ENCODE data around the gene CEL.
"Not testable (repeated sequence)": the region's sequence is repeated elsewhere in the genome, so short reads cannot be mapped to it uniquely, and the experiment has no call there.

Gene CEL

DNA sequence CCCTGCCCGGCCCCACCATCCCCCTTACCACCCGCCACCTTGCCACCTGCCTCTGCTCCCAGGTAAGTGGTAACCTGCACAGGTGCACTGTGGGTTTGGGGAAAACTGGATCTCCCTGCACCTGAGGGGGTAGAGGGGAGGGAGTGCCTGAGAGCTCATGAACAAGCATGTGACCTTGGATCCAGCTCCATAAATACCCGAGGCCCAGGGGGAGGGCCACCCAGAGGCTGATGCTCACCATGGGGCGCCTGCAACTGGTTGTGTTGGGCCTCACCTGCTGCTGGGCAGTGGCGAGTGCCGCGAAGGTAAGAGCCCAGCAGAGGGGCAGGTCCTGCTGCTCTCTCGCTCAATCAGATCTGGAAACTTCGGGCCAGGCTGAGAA lies at the start of gene CEL:
Gene CEL (plus strand): TSS at position 218 of the 382 bp plus-strand sequence. CDS start 22 bp downstream, at position 240.
- ATAC-seq: not testable (repeated sequence)

DNA sequence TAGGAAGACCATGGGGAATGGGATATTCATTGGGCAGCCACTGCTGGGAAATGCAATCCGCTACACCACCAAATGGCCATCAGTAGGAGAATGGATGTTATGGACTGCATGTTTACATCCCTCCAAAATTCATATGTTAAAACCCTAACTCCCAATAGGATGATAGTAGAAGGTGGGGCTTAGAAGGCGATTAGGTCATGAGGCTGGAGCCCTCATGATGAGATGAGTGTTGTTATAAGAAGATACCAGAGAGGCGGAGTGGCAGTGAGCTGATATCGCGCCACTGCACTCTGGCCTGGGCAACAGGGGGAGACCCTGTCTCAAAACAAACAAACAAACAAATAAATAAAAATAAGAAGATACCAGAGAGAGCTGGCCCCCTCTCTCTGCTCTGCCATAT lies 47.1 kb upstream of the CEL start:
- ATAC-seq: no peak
- TF ChIP-seq SNAI2 (CRISPR knock-in tag; IDR thresholded peaks at IDR 0.05) (no peak), TOX (CRISPR knock-in tag; IDR thresholded peaks at IDR 0.05; ENCODE audit: borderline replicate concordance) (no peak), ARNTL (CRISPR knock-in tag; IDR thresholded peaks at IDR 0.05; ENCODE audit: borderline replicate concordance, low read depth) (no peak), ZC3H10 (CRISPR knock-in tag; IDR thresholded peaks at IDR 0.05) (no peak), CSDC2 (CRISPR knock-in tag; IDR thresholded peaks at IDR 0.05) (no peak)
- TF ChIP-seq, protein P1, sequence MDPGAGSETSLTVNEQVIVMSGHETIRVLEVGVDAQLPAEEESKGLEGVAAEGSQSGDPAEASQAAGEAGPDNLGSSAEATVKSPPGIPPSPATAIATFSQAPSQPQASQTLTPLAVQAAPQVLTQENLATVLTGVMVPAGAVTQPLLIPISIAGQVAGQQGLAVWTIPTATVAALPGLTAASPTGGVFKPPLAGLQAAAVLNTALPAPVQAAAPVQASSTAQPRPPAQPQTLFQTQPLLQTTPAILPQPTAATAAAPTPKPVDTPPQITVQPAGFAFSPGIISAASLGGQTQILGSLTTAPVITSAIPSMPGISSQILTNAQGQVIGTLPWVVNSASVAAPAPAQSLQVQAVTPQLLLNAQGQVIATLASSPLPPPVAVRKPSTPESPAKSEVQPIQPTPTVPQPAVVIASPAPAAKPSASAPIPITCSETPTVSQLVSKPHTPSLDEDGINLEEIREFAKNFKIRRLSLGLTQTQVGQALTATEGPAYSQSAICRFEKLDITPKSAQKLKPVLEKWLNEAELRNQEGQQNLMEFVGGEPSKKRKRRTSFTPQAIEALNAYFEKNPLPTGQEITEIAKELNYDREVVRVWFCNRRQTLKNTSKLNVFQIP (CRISPR knock-in tag; IDR thresholded peaks at IDR 0.05; ENCODE audit: borderline replicate concordance, low read depth): no peak
- TF ChIP-seq, protein P2, sequence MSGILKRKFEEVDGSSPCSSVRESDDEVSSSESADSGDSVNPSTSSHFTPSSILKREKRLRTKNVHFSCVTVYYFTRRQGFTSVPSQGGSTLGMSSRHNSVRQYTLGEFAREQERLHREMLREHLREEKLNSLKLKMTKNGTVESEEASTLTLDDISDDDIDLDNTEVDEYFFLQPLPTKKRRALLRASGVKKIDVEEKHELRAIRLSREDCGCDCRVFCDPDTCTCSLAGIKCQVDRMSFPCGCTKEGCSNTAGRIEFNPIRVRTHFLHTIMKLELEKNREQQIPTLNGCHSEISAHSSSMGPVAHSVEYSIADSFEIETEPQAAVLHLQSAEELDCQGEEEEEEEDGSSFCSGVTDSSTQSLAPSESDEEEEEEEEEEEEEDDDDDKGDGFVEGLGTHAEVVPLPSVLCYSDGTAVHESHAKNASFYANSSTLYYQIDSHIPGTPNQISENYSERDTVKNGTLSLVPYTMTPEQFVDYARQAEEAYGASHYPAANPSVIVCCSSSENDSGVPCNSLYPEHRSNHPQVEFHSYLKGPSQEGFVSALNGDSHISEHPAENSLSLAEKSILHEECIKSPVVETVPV (CRISPR knock-in tag; IDR thresholded peaks at IDR 0.05): no peak

DNA sequence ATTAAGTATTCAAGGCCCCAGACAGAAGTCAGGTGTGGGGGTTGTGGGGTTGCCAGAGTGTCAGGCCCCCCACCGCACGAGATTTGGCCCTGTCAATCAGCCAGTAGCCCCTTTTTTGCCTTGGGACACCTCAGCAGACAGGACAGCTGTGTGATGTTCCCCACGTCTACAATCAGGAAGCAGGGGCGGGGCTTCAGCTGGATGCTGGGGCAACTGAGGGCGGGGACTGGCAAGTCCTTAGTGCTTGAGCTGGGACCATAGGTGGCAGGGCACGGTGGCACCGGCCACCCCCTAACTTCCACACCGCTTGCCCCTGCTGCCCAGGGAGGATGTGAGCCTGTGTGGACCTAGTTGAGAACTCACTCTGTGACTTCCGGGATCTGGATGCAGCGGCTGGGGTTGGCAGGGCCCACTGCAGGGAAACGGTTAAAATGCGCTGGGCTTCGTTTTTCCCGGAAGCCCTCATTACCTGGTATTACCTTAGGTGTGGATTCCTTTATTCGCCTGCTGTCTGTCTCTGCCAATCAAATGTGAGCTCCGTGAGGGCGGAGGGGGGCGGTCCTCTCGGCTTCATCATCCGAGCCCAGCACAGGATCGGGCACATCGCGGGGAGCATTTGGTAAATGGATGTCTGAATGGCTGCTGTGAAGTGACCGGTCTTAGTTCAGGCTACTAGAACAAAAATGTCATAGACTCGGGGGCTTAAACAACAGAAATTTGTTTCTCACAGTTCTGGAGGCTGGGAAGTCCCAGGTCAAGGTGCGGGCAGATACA lies 38.5 kb upstream of the CEL start:
- TF ChIP-seq OSR1 (CRISPR knock-in tag; IDR thresholded peaks at IDR 0.05) (no peak), PPARA (CRISPR knock-in tag; IDR thresholded peaks at IDR 0.05; ENCODE audit: borderline replicate concordance) (no peak), ZFP30 (CRISPR knock-in tag; IDR thresholded peaks at IDR 0.05) (no peak), TCF4 (CRISPR knock-in tag; IDR thresholded peaks at IDR 0.05; ENCODE audit: borderline replicate concordance) (no peak), SNAI2 (CRISPR knock-in tag; IDR thresholded peaks at IDR 0.05) (no peak), ZNF70 (CRISPR knock-in tag; IDR thresholded peaks at IDR 0.05) (no peak), ISL1 (CRISPR knock-in tag; IDR thresholded peaks at IDR 0.05) (no peak), BACH2 (CRISPR knock-in tag; IDR thresholded peaks at IDR 0.05; ENCODE audit: borderline replicate concordance) (no peak), ZC3H10 (CRISPR knock-in tag; IDR thresholded peaks at IDR 0.05) (no peak), CSDC2 (CRISPR knock-in tag; IDR thresholded peaks at IDR 0.05) (no peak), ZFP3 (CRISPR knock-in tag; IDR thresholded peaks at IDR 0.05) (no peak)
- TF ChIP-seq, protein P2 (CRISPR knock-in tag; IDR thresholded peaks at IDR 0.05): no peak
- TF ChIP-seq, protein P3, sequence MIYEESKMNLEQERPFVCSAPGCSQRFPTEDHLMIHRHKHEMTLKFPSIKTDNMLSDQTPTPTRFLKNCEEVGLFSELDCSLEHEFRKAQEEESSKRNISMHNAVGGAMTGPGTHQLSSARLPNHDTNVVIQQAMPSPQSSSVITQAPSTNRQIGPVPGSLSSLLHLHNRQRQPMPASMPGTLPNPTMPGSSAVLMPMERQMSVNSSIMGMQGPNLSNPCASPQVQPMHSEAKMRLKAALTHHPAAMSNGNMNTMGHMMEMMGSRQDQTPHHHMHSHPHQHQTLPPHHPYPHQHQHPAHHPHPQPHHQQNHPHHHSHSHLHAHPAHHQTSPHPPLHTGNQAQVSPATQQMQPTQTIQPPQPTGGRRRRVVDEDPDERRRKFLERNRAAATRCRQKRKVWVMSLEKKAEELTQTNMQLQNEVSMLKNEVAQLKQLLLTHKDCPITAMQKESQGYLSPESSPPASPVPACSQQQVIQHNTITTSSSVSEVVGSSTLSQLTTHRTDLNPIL (CRISPR knock-in tag; IDR thresholded peaks at IDR 0.05; ENCODE audit: low read depth): no peak
- TF ChIP-seq, protein P4, sequence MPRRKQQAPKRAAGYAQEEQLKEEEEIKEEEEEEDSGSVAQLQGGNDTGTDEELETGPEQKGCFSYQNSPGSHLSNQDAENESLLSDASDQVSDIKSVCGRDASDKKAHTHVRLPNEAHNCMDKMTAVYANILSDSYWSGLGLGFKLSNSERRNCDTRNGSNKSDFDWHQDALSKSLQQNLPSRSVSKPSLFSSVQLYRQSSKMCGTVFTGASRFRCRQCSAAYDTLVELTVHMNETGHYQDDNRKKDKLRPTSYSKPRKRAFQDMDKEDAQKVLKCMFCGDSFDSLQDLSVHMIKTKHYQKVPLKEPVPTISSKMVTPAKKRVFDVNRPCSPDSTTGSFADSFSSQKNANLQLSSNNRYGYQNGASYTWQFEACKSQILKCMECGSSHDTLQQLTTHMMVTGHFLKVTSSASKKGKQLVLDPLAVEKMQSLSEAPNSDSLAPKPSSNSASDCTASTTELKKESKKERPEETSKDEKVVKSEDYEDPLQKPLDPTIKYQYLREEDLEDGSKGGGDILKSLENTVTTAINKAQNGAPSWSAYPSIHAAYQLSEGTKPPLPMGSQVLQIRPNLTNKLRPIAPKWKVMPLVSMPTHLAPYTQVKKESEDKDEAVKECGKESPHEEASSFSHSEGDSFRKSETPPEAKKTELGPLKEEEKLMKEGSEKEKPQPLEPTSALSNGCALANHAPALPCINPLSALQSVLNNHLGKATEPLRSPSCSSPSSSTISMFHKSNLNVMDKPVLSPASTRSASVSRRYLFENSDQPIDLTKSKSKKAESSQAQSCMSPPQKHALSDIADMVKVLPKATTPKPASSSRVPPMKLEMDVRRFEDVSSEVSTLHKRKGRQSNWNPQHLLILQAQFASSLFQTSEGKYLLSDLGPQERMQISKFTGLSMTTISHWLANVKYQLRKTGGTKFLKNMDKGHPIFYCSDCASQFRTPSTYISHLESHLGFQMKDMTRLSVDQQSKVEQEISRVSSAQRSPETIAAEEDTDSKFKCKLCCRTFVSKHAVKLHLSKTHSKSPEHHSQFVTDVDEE (CRISPR knock-in tag; IDR thresholded peaks at IDR 0.05): no peak
- ATAC-seq: peak; percentile 14; the same call in 1 of the 3 replicates

DNA sequence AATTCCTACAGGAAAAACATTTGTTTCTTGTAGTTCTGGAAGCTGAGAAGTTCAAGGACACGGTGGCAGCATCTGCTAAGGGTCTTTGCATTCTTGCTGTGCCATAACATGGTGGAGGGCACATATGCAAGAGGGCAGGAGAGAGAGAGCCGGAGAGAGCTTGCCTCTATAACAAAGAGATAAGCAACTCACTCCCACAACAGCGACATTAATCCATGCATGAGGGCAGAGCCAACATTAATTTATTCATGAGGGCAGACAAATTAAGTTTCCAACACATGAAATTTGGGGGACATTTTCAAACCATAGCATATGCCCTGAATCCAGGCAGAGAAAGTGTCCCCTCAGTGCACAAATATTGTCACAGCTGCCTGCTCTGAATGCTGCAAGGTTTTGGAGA lies 35.4 kb upstream of the CEL start:
- ATAC-seq: no peak
- TF ChIP-seq, protein P4 (CRISPR knock-in tag; IDR thresholded peaks at IDR 0.05): no peak
- no peak for TF ChIP-seq TCF4 (CRISPR knock-in tag; IDR thresholded peaks at IDR 0.05; ENCODE audit: borderline replicate concordance)
- TF ChIP-seq PPARA (CRISPR knock-in tag; IDR thresholded peaks at IDR 0.05; ENCODE audit: borderline replicate concordance): no peak
- TF ChIP-seq TOX (CRISPR knock-in tag; IDR thresholded peaks at IDR 0.05; ENCODE audit: borderline replicate concordance): no peak
- no peak for TF ChIP-seq ISL1 (CRISPR knock-in tag; IDR thresholded peaks at IDR 0.05)
- TF ChIP-seq ESRRG (CRISPR knock-in tag; IDR thresholded peaks at IDR 0.05): no peak
- no peak for TF ChIP-seq ZFP30 (CRISPR knock-in tag; IDR thresholded peaks at IDR 0.05)
- no peak for TF ChIP-seq ZFP3 (CRISPR knock-in tag; IDR thresholded peaks at IDR 0.05)
- TF ChIP-seq, protein P5, sequence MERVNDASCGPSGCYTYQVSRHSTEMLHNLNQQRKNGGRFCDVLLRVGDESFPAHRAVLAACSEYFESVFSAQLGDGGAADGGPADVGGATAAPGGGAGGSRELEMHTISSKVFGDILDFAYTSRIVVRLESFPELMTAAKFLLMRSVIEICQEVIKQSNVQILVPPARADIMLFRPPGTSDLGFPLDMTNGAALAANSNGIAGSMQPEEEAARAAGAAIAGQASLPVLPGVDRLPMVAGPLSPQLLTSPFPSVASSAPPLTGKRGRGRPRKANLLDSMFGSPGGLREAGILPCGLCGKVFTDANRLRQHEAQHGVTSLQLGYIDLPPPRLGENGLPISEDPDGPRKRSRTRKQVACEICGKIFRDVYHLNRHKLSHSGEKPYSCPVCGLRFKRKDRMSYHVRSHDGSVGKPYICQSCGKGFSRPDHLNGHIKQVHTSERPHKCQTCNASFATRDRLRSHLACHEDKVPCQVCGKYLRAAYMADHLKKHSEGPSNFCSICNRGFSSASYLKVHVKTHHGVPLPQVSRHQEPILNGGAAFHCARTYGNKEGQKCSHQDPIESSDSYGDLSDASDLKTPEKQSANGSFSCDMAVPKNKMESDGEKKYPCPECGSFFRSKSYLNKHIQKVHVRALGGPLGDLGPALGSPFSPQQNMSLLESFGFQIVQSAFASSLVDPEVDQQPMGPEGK (CRISPR knock-in tag; IDR thresholded peaks at IDR 0.05; ENCODE audit: borderline replicate concordance): no peak
- TF ChIP-seq BACH2 (CRISPR knock-in tag; IDR thresholded peaks at IDR 0.05; ENCODE audit: borderline replicate concordance): no peak
- no peak for TF ChIP-seq ZNF70 (CRISPR knock-in tag; IDR thresholded peaks at IDR 0.05)
- TF ChIP-seq ARNTL (CRISPR knock-in tag; IDR thresholded peaks at IDR 0.05; ENCODE audit: borderline replicate concordance, low read depth): no peak
- no peak for TF ChIP-seq ZC3H10 (CRISPR knock-in tag; IDR thresholded peaks at IDR 0.05)
- TF ChIP-seq OSR1 (CRISPR knock-in tag; IDR thresholded peaks at IDR 0.05): no peak

Data from SK-N-SH treated with all-trans-retinoic acid at 6 μM for 48 hours (cell line).